Stomach (tissue), 9 donors: Measurements from ENCODE around the gene FREM2. TPM values are rescaled to one million over a fixed set of nuclear protein-coding genes. Genes with fewer than 3 reads are reported as not detected.

Experiments used
- DNase-seq, 2 donors: peaks; one replicate each; pipeline versions ENCODE4 v3.0.0 to v3.0.0-alpha.2; 2013 to 2019
- H3K27ac ChIP-seq, 5 donors: fragments of 200-600 bp in 4 of 5; sonication (generic) in 4 of 5; one replicate each; pipeline ENCODE4 v1.5.1; 2013 to 2019; ENCODE audit warnings: mild to moderate bottlenecking in 1 of 5, moderate library complexity in 1 of 5
- H3K27me3 ChIP-seq, 3 donors: fragments of 200-600 bp; sonication (generic); one replicate each; pipeline ENCODE4 v1.5.1; 2017 to 2019; ENCODE audit warnings: mixed run types in 1 of 3
- H3K36me3 ChIP-seq, 4 donors: fragments of 200-600 bp; sonication (generic); 1 replicate in 3 of 4; 2 replicates in 1 of 4; pipeline ENCODE4 v1.5.1; 2016 to 2019
- H3K4me1 ChIP-seq, 4 donors: fragments of 200-600 bp; sonication (generic); one replicate each; pipeline ENCODE4 v1.5.1; 2016 to 2019
- H3K4me3 ChIP-seq, 4 donors: fragments of 200-600 bp; sonication (generic) in 3 of 4; one replicate each; pipeline ENCODE4 v1.5.1; 2016 to 2019; ENCODE audit warnings: mild to moderate bottlenecking in 1 of 4
- H3K9me3 ChIP-seq, 4 donors: fragments of 200-600 bp; sonication (generic); one replicate each; pipeline ENCODE4 v1.5.1; 2016 to 2019
- CTCF ChIP-seq, 7 experiments: fragments of 450-650 bp in 4 of 7; fragments of 200-600 bp in 3 of 7; sonication (generic) in 3 of 7; IDR thresholded peaks; one replicate each; pipeline ENCODE4 v1.5.1; 2016 to 2019; ENCODE audit warnings: antibody characterized with exemption in 7 of 7, control low read depth in 2 of 7, mild to moderate bottlenecking in 1 of 7
- EP300 ChIP-seq: sonication (generic); formaldehyde crosslinking; IDR thresholded peaks from one replicate; pipeline ENCODE4 v1.6.1; 2017; ENCODE audit warnings: antibody characterized with exemption
- POLR2A ChIP-seq, 4 donors: fragments of 450-650 bp; IDR thresholded peaks; one replicate each; pipeline ENCODE4 v1.6.1; 2016; ENCODE audit warnings: antibody characterized with exemption in 4 of 4, control low read depth in 2 of 4, mild to moderate bottlenecking in 1 of 4, moderate library complexity in 1 of 4
- POLR2AphosphoS5 ChIP-seq, 3 donors: sonication (generic); formaldehyde crosslinking; IDR thresholded peaks; one replicate each; pipeline ENCODE4 v1.6.1; 2016; ENCODE audit warnings: antibody characterized with exemption in 3 of 3
- WGBS, 5 donors: extraction: QIAGEN DNeasy Blood & Tissue Kit in 3 of 5; methylation state at CpG; one replicate each; pipeline versions ENCODE4 v1.1.5 to v1.1.7; 2013 to 2018; 5-methylcytosine and 5-hydroxymethylcytosine counted together
- intact Hi-C: fragments of 100-400 bp; cut with DNase I; formaldehyde crosslinking; loops from one replicate; pipeline ENCODE4 v1.15.1; 2023; ENCODE audit warnings: low total_unique reads
- polyA plus RNA-seq, 3 donors: library from polyadenylated mRNA; stranded (reverse); fragments of 200-250 nt; gene quantifications; one replicate each; pipeline ENCODE4 v1.2.3, GENCODE V29; 2013
- total RNA-seq, 5 donors: library from RNA; depleted of rRNA; stranded (reverse); fragments of >200 nt; gene quantifications; one replicate each; pipeline versions ENCODE4 v1.1.0 to v1.2.3, GENCODE V29; 2014 to 2016
- donor health status: healthy with polysubstance abuse.
- donor health status: Bipolar disorder and iron deficiency.
- donor health status: healthy.

Gene FREM2
- total and polyA plus RNA-seq, 8 donors = 0.37 to 18.0 (median 1.3) TPM

DNA sequence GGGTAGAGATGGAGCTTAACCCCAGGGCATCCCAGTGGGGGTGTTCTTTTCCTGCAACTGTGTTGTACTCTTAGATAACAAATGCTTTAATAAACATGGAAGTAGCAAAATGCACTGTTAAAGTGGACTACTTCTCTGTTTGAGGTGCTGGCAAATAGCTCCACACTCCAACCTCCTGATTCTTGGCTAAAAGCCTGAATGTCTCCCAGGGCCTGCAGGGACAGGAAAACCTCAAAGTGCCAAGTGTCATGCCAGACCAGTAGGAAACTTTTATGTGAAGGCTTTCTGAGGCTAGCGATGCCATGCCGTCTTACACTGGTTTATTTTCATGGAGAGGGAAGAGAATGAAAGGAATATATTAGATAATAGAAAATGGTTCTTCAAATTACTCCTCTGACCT, 6.8 kb downstream of the FREM2 start:
- intact Hi-C loops = no loop called here
- WGBS, 5 donors = 24 to 43% (median 29%) methylated on average over 2 of the region's 2 CpGs
- peaks cover 0 to 1% (median 0%) of the 10 kb centered on the region in 3 donors for H3K27me3 ChIP-seq
- H3K27ac ChIP-seq = no peak overlapping the region
- H3K4me3 ChIP-seq = no peak overlapping the region
- TF ChIP-seq CTCF (IDR thresholded peaks at IDR 0.05) (no peak), POLR2A (IDR thresholded peaks at IDR 0.05) (no peak), POLR2AphosphoS5 (IDR thresholded peaks at IDR 0.05) (no peak), EP300 (no peak)
- no peaks in the 10 kb centered on the region for H3K9me3 ChIP-seq
- H3K4me1 ChIP-seq = peaks cover 0 to 13% (median 0%) of the 10 kb centered on the region in 4 donors
- peak in 1 of 2 donors; percentile 38 for DNase-seq
- no peaks in the 10 kb centered on the region for H3K36me3 ChIP-seq

DNA sequence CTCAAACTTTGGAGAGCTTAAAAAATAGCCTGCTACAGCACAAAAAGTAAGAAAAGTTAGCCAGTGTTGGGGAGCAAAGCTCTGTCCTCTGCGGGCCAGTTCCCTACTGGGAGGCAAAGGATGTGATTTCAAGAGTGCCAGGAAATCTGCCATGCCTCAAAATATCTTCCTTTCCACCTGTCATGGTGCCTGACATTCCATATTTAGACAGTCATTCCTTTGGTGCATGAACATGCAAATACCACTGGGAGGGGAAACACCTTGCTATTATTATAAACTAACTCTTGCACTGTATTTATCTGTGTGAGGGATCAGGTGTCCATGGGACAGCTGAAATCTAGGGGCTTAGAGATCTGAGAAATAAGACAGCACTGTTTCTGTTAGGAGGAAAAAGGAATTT, 10.3 kb downstream of the FREM2 start:
- Histone ChIP-seq H3K27ac (no peak overlapping the region), H3K36me3 (no peaks in the 10 kb centered on the region), H3K27me3 (no peaks in the 10 kb centered on the region), H3K4me3 (no peak overlapping the region), H3K9me3 (no peaks in the 10 kb centered on the region), H3K4me1 (peaks cover 0 to 13% (median 0%) of the 10 kb centered on the region in 4 donors)
- intact Hi-C loops = no loop called here
- TF ChIP-seq POLR2A (IDR thresholded peaks at IDR 0.05) = no peak
- TF ChIP-seq CTCF (IDR thresholded peaks at IDR 0.05) = no peak
- TF ChIP-seq EP300 = no peak
- TF ChIP-seq POLR2AphosphoS5 (IDR thresholded peaks at IDR 0.05) = no peak
- 81 to 92% (median 91%) methylated on average over 1 of the region's 1 CpG for WGBS, 5 donors
- no peak for DNase-seq

DNA sequence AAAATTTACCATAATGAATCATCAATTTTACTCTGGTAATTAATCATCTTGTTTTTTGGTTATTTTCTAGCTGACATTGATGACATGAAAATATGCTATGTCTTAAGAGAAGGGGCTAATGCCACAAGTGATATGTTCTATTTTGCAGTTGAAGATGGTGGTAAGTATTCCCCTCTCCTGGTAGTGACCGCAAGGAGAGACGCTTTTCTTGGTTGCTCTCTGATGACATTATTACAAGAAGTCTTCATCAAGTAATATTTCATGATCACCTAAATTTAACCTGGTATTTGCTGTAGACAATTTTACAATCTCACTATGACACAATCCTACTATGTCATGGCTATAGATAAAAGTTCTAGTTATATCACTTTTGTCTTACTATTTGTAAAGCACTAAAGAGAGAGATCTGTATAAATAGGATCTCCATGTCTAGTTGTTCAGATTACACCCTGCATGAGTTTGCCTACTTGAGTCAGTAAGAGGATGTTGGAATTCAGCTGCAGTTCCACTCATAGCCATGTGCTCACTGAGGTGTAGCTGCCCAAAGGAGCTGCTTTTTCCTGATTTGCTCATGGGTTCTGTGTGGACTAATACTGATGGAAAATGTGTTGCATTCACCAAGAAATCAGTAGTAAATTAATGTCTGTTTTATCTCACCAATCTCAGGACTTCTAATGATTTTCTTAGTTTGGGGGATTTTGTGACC, 10.9 kb downstream of the FREM2 start:
- TF ChIP-seq CTCF (IDR thresholded peaks at IDR 0.05) (no peak), POLR2A (IDR thresholded peaks at IDR 0.05) (no peak), POLR2AphosphoS5 (IDR thresholded peaks at IDR 0.05) (no peak), EP300 (no peak)
- Histone ChIP-seq H3K27me3 (no peaks in the 10 kb centered on the region), H3K9me3 (no peaks in the 10 kb centered on the region), H3K4me3 (no peak overlapping the region), H3K4me1 (peaks cover 0 to 13% (median 0%) of the 10 kb centered on the region in 4 donors), H3K27ac (no peak overlapping the region), H3K36me3 (no peaks in the 10 kb centered on the region)
- intact Hi-C loops = no loop called here
- 90 to 97% (median 96%) methylated on average over 2 of the region's 2 CpGs for WGBS, 5 donors
- DNase-seq = no peak

GRCh38 chr13:38700051-38700450, 13.2 kb downstream of the FREM2 start:
- Histone ChIP-seq H3K27me3 (no peaks in the 10 kb centered on the region), H3K4me3 (no peak overlapping the region), H3K36me3 (no peaks in the 10 kb centered on the region), H3K27ac (no peak overlapping the region), H3K9me3 (no peaks in the 10 kb centered on the region), H3K4me1 (no peaks in the 10 kb centered on the region)
- no peak for DNase-seq
- 87 to 93% (median 88%) methylated on average over 2 of the region's 2 CpGs for WGBS, 5 donors
- TF ChIP-seq EP300 (no peak), CTCF (IDR thresholded peaks at IDR 0.05) (no peak), POLR2AphosphoS5 (IDR thresholded peaks at IDR 0.05) (no peak), POLR2A (IDR thresholded peaks at IDR 0.05) (no peak)
- intact Hi-C loops = no loop called here
